T-helper 2 cell treated with Interferon-gamma antibody and Interleukin-4, amounts not matched to agents 100 ng/mL and 5 ng/mL, for 36 hours (primary cell): Measurements from ENCODE around the gene POC1A. TPM values are rescaled to one million over a fixed set of nuclear protein-coding genes. Genes with fewer than 3 reads are reported as not detected.
"Not testable (repeated sequence)": the region's sequence is repeated elsewhere in the genome, so short reads cannot be mapped to it uniquely, and the experiment has no call there.

Source experiments
- intact Hi-C: fragments of 100-400 bp; cut with micrococcal nuclease; formaldehyde crosslinking; loops from one replicate; pipeline ENCODE4 v1.15.1; 2023
- total RNA-seq: library from RNA; stranded (reverse); gene quantifications from 2 replicates; pipeline ENCODE4 v1.2.3, GENCODE V29; 2022

Gene POC1A
- total RNA-seq, 1 donor from 2014 or later = 28.9 TPM

- intact Hi-C loops = no loop called here
These were observed 118.0 kb downstream of the POC1A start for GRCh38 chr3:52036222-52036694.

GRCh38 chr3:52034651-52035050, 119.6 kb downstream of the POC1A start:
- intact Hi-C loops = no loop called here

GRCh38 chr3:52034212-52034611, 120.0 kb downstream of the POC1A start:
- intact Hi-C loops = no loop called here

- intact Hi-C loops = not testable (repeated sequence)
These were observed 120.5 kb downstream of the POC1A start for GRCh38 chr3:52033748-52034147.

- intact Hi-C loops = no loop called here
These were observed 121.4 kb downstream of the POC1A start for GRCh38 chr3:52032702-52033408.

- intact Hi-C loops = no loop called here
These were observed 122.3 kb downstream of the POC1A start for GRCh38 chr3:52031896-52032295.

- intact Hi-C loops = no loop called here
These were observed 123.4 kb downstream of the POC1A start for GRCh38 chr3:52030714-52031310.

- intact Hi-C loops = no loop called here
These were observed 124.7 kb downstream of the POC1A start for GRCh38 chr3:52029535-52029934.

- intact Hi-C loops = no loop called here
These were observed 125.2 kb downstream of the POC1A start for GRCh38 chr3:52029053-52029452.

- intact Hi-C loops = no loop called here
These were observed 125.7 kb downstream of the POC1A start for GRCh38 chr3:52028572-52028971.

- intact Hi-C loops = no loop called here
These were observed 128.2 kb downstream of the POC1A start for GRCh38 chr3:52026041-52026440.

GRCh38 chr3:52025453-52025852, 128.8 kb downstream of the POC1A start:
- intact Hi-C loops = no loop called here

Other genes starting within 250 kb of the POC1A start
- 36.8 and 38.2 TPM in 2 replicates for gene RRP9, start 212.5 kb downstream of the POC1A start, total RNA-seq
- 11.8 and 14.0 TPM in 2 replicates for gene PARP3, start 212.1 kb downstream of the POC1A start, total RNA-seq
- gene GPR62, start 199.0 kb downstream of the POC1A start, total RNA-seq = not detected in 2 replicates
- gene PCBP4, start 187.0 kb downstream of the POC1A start, total RNA-seq = 22.8 and 23.5 TPM in 2 replicates
- gene ABHD14B, start 180.4 kb downstream of the POC1A start, total RNA-seq = 37.2 and 40.0 TPM in 2 replicates
- 11.2 and 16.9 TPM in 2 replicates for gene ABHD14A, start 179.4 kb downstream of the POC1A start, total RNA-seq
- gene ACY1, start 170.9 kb downstream of the POC1A start, total RNA-seq = 28.0 and 31.2 TPM in 2 replicates
- 1,352 and 1,360 TPM in 2 replicates for gene RPL29, start 158.5 kb downstream of the POC1A start, total RNA-seq
- 42.4 and 43.7 TPM in 2 replicates for gene DUSP7, start 97.9 kb downstream of the POC1A start, total RNA-seq
- gene ALAS1, start 43.7 kb upstream of the POC1A start, total RNA-seq = 74.4 and 77.3 TPM in 2 replicates
- gene TLR9, start 71.2 kb upstream of the POC1A start, total RNA-seq = 0.25 TPM in 1 of 2 replicates, not detected in the other
- gene TWF2, start 84.7 kb upstream of the POC1A start, total RNA-seq = 107 and 109 TPM in 2 replicates
- gene PPM1M, start 91.3 kb upstream of the POC1A start, total RNA-seq = 59.5 and 60.2 TPM in 2 replicates
- 127 and 129 TPM in 2 replicates for gene WDR82, start 124.2 kb upstream of the POC1A start, total RNA-seq
- gene GLYCTK, start 133.4 kb upstream of the POC1A start, total RNA-seq = 21.6 and 22.0 TPM in 2 replicates
- gene DNAH1, start 161.9 kb upstream of the POC1A start, total RNA-seq = 25.5 and 25.9 TPM in 2 replicates